MM.1S (cell line): ENCODE data around the gene ZNF93.
"Not testable (repeated sequence)": the region's sequence is repeated elsewhere in the genome, so short reads cannot be mapped to it uniquely, and the experiment has no call there.

Source experiments
- EZH2 ChIP-seq: fragments of 300-600 bp; sonication (generic); optimal IDR thresholded peaks from 2 replicates; pipeline ENCODE3; 2017; ENCODE audit warnings: low read depth, mild to moderate bottlenecking, antibody characterized with exemption, low read length, mixed read lengths
- EZH2phosphoT487 ChIP-seq: fragments of 300-600 bp; sonication (generic); IDR thresholded peaks from 2 replicates; pipeline ENCODE4 v1.6.1; 2018; ENCODE audit warnings: antibody characterized with exemption, low read length
- TF ChIP-seq, protein P1 (sequence below): fragments of 300-600 bp; sonication (generic); IDR thresholded peaks from 2 replicates; pipeline ENCODE4 v1.5.1; 2016; ENCODE audit warnings: antibody characterized with exemption, low read length, mixed read lengths

- TF ChIP-seq EZH2, EZH2phosphoT487: not testable (repeated sequence)
- TF ChIP-seq, protein P1, sequence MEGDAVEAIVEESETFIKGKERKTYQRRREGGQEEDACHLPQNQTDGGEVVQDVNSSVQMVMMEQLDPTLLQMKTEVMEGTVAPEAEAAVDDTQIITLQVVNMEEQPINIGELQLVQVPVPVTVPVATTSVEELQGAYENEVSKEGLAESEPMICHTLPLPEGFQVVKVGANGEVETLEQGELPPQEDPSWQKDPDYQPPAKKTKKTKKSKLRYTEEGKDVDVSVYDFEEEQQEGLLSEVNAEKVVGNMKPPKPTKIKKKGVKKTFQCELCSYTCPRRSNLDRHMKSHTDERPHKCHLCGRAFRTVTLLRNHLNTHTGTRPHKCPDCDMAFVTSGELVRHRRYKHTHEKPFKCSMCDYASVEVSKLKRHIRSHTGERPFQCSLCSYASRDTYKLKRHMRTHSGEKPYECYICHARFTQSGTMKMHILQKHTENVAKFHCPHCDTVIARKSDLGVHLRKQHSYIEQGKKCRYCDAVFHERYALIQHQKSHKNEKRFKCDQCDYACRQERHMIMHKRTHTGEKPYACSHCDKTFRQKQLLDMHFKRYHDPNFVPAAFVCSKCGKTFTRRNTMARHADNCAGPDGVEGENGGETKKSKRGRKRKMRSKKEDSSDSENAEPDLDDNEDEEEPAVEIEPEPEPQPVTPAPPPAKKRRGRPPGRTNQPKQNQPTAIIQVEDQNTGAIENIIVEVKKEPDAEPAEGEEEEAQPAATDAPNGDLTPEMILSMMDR, result peak; percentile 44
Observed at GRCh38 chr19:19959151-19959799, 58.5 kb downstream of the ZNF93 start.
